Astrocyte (in vitro differentiated cells and primary cell): Measurements from ENCODE around the gene F11R.
"Not testable (repeated sequence)": the region's sequence is repeated elsewhere in the genome, so short reads cannot be mapped to it uniquely, and the experiment has no call there.

Experiments used
- EZH2 ChIP-seq: IDR thresholded peaks from 2 replicates; pipeline ENCODE4 v1.6.1; 2012; ENCODE audit warnings: mild to moderate bottlenecking, low read length, inconsistent platforms; ENCODE audit not compliant: insufficient read depth
- TF ChIP-seq, protein P1 (sequence below): IDR thresholded peaks from 2 replicates; pipeline ENCODE4 v1.5.1; 2011; ENCODE audit warnings: low read depth, mild to moderate bottlenecking, inconsistent platforms, low read length, moderate library complexity; ENCODE audit not compliant: insufficient read depth

DNA sequence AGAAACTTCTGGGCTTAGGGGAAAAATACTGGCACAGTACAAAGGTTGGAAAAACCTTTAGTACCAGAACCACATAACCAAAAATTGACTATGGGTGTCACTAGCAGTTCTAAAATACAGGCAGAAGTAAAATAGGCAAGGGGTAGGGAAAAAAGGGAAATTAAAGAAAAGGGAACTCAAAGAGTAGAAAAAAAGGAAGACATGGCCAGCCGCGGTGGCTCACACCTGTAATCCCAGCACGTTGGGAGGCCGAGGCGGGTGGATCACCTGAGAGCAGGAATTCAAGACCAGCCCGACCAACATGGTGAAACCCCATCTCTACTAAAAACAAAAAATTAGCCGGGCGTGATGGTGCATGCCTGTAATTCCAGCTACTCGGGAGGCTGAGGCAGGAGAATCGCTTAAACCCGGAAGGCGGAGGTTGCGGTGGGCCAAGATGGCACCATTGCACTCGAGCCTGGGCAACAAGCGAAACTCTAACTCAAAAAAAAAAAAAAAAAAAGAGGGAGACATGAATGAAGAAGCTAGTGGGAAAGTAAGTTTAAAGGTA is 1.8 kb downstream of the F11R start:
- TF ChIP-seq, protein P1, sequence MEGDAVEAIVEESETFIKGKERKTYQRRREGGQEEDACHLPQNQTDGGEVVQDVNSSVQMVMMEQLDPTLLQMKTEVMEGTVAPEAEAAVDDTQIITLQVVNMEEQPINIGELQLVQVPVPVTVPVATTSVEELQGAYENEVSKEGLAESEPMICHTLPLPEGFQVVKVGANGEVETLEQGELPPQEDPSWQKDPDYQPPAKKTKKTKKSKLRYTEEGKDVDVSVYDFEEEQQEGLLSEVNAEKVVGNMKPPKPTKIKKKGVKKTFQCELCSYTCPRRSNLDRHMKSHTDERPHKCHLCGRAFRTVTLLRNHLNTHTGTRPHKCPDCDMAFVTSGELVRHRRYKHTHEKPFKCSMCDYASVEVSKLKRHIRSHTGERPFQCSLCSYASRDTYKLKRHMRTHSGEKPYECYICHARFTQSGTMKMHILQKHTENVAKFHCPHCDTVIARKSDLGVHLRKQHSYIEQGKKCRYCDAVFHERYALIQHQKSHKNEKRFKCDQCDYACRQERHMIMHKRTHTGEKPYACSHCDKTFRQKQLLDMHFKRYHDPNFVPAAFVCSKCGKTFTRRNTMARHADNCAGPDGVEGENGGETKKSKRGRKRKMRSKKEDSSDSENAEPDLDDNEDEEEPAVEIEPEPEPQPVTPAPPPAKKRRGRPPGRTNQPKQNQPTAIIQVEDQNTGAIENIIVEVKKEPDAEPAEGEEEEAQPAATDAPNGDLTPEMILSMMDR = not testable (repeated sequence)
- not testable (repeated sequence) for TF ChIP-seq EZH2
